ENCODE measurements around the gene THRA. TPM values are rescaled to one million over a fixed set of nuclear protein-coding genes. Genes with fewer than 3 reads are reported as not detected.

The THRA gene
- total and polyA plus RNA-seq, 2 donors: 9.9 to 14.3 TPM

GRCh38 chr17:40019140-40019991, 43.4 kb upstream of the THRA start:
- H3K36me3 ChIP-seq (ENCODE audit: control insufficient read depth in 2 of 2, insufficient read depth in 2 of 2, low read length in 1 of 2): peaks cover 49 to 64% of the 10 kb centered on the region in 2 donors
- no peak overlapping the region for H3K27ac ChIP-seq (ENCODE audit: low read depth in 1 of 2, low read length in 1 of 2)

DNA sequence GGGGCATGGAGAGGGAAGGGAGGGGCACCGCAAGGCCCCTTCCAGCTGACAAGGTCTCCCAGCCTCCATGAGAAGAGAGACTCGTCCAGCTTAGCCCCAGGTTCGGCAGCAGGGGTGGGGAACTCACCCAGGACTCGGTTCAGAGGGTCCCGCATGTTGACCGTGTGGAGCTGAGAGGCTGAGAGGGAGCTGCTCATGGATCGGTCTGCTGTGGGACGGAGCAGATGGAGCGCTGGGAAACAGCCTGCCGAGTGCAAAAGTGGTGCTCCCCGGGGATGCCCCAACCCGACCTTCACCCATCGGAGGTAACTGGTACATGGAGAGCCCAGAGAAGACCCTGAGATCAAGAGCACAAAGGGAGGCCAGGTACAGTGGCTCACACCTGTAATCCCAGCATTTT, 42.6 kb upstream of the THRA start:
- Histone ChIP-seq H3K4me3 (ENCODE audit: low read length in 2 of 2) (no peak overlapping the region), H3K4me1 (ENCODE audit: control insufficient read depth in 2 of 2, insufficient read depth in 2 of 2, low read length in 2 of 2) (no peaks in the 10 kb centered on the region), H3K36me3 (ENCODE audit: control insufficient read depth in 2 of 2, insufficient read depth in 2 of 2, low read length in 1 of 2) (peaks cover 55 to 69% of the 10 kb centered on the region in 2 donors), H3K27me3 (ENCODE audit: control insufficient read depth in 2 of 2, insufficient read depth in 1 of 2, low read length in 1 of 2) (peaks cover 0 to 5% of the 10 kb centered on the region in 2 donors), H3K27ac (ENCODE audit: low read depth in 1 of 2, low read length in 1 of 2) (no peak overlapping the region), H3K9me3 (ENCODE audit: control insufficient read depth in 2 of 2, insufficient read depth in 1 of 2, low read length in 1 of 2) (no peaks in the 10 kb centered on the region)
- DNase-seq (ENCODE audit: low read depth in 6 of 9, low spot score in 9 of 9): no peak
- 98% methylated on average over 13 of the region's 13 CpGs for WGBS

More at GRCh38 chr17:40019140-40019991, 43.4 kb upstream of the THRA start:
- Histone ChIP-seq H3K4me1 (ENCODE audit: control insufficient read depth in 2 of 2, insufficient read depth in 2 of 2, low read length in 2 of 2) (no peaks in the 10 kb centered on the region), H3K4me3 (ENCODE audit: low read length in 2 of 2) (no peak overlapping the region), H3K27me3 (ENCODE audit: control insufficient read depth in 2 of 2, insufficient read depth in 1 of 2, low read length in 1 of 2) (peaks cover 0 to 11% of the 10 kb centered on the region in 2 donors), H3K9me3 (ENCODE audit: control insufficient read depth in 2 of 2, insufficient read depth in 1 of 2, low read length in 1 of 2) (no peaks in the 10 kb centered on the region)
- 96% methylated on average over 24 of the region's 24 CpGs for WGBS
- DNase-seq (ENCODE audit: low read depth in 6 of 9, low spot score in 9 of 9): no peak

- Histone ChIP-seq H3K4me1 (ENCODE audit: control insufficient read depth in 2 of 2, insufficient read depth in 2 of 2, low read length in 2 of 2) (peaks cover 9 to 10% of the 10 kb centered on the region in 2 donors), H3K27ac (ENCODE audit: low read depth in 1 of 2, low read length in 1 of 2) (no peak overlapping the region), H3K27me3 (ENCODE audit: control insufficient read depth in 2 of 2, insufficient read depth in 1 of 2, low read length in 1 of 2) (no peaks in the 10 kb centered on the region), H3K36me3 (ENCODE audit: control insufficient read depth in 2 of 2, insufficient read depth in 2 of 2, low read length in 1 of 2) (peaks cover 69 to 80% of the 10 kb centered on the region in 2 donors), H3K4me3 (ENCODE audit: low read length in 2 of 2) (no peak overlapping the region), H3K9me3 (ENCODE audit: control insufficient read depth in 2 of 2, insufficient read depth in 1 of 2, low read length in 1 of 2) (peaks cover 0 to 4% of the 10 kb centered on the region in 2 donors)
- DNase-seq (ENCODE audit: low read depth in 6 of 9, low spot score in 9 of 9): no peak
- WGBS: 97% methylated on average over 9 of the region's 9 CpGs
These were observed 41.3 kb upstream of the THRA start for GRCh38 chr17:40021451-40021971.

DNA sequence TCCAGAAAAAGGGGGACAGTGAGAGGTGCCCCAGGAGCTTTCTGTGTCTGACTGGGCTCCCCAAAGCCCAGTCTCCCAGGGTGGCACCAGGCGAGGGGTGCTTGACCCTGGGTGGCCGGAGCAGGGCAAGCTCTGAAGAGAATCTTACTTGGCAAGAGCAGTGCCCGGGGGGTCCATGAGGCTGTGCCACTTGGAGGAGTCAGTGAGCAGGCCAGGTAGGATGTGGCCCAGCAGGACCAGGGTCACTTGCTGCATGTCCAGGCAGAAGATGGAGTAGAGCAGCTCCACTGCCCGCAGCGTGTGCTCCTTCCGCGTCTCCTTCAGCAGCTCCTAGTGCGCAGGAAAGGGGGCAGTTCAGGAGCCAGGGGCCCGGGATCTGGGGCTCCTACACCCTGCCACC, 40.3 kb upstream of the THRA start:
- H3K27me3 ChIP-seq (ENCODE audit: control insufficient read depth in 2 of 2, insufficient read depth in 1 of 2, low read length in 1 of 2): no peaks in the 10 kb centered on the region
- peaks cover 78 to 85% of the 10 kb centered on the region in 2 donors for H3K36me3 ChIP-seq (ENCODE audit: control insufficient read depth in 2 of 2, insufficient read depth in 2 of 2, low read length in 1 of 2)
- no peak for DNase-seq (ENCODE audit: low read depth in 6 of 9, low spot score in 9 of 9)
- 99% methylated on average over 9 of the region's 9 CpGs for WGBS
- peaks cover 11 to 17% of the 10 kb centered on the region in 2 donors for H3K4me1 ChIP-seq (ENCODE audit: control insufficient read depth in 2 of 2, insufficient read depth in 2 of 2, low read length in 2 of 2)
- H3K9me3 ChIP-seq (ENCODE audit: control insufficient read depth in 2 of 2, insufficient read depth in 1 of 2, low read length in 1 of 2): peaks cover 0 to 4% of the 10 kb centered on the region in 2 donors
- no peak overlapping the region for H3K27ac ChIP-seq (ENCODE audit: low read depth in 1 of 2, low read length in 1 of 2)
- no peak overlapping the region for H3K4me3 ChIP-seq (ENCODE audit: low read length in 2 of 2)

DNA sequence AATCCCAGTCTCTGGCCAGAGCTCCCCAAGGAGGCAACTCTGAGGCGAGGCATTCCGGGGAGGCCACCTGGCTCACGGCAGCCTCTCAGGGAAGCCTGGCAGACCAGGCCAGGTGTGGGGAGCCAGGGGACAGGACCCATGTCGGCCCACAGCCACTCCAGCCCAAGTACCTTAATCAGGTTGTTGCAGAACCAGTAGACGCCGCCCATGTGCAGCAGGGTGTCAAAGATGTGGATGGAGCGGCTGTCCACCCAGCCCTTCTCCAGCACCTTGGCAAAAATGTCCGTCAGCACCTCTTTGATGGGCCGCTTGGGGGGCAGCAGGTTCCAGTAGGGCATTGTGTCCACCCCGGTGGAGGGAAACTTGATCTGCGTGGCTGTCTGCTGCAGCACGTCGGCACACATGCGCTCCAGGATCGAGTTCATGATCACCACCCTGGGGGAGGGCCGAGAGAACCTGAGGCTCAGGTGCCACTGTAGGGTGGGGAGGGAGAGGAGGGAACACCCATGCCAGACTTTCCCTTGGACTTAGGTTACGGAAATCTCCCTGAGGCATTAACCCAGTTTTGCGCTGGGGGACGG, 39.7 kb upstream of the THRA start:
- no peaks in the 10 kb centered on the region for H3K27me3 ChIP-seq (ENCODE audit: control insufficient read depth in 2 of 2, insufficient read depth in 1 of 2, low read length in 1 of 2)
- H3K27ac ChIP-seq (ENCODE audit: low read depth in 1 of 2, low read length in 1 of 2): no peak overlapping the region
- WGBS: 96% methylated on average over 19 of the region's 19 CpGs
- DNase-seq (ENCODE audit: low read depth in 6 of 9, low spot score in 9 of 9): no peak
- peaks cover 83% of the 10 kb centered on the region in 2 donors for H3K36me3 ChIP-seq (ENCODE audit: control insufficient read depth in 2 of 2, insufficient read depth in 2 of 2, low read length in 1 of 2)
- H3K4me3 ChIP-seq (ENCODE audit: low read length in 2 of 2): no peak overlapping the region
- H3K9me3 ChIP-seq (ENCODE audit: control insufficient read depth in 2 of 2, insufficient read depth in 1 of 2, low read length in 1 of 2): peaks cover 0 to 4% of the 10 kb centered on the region in 2 donors
- peaks cover 11 to 17% of the 10 kb centered on the region in 2 donors for H3K4me1 ChIP-seq (ENCODE audit: control insufficient read depth in 2 of 2, insufficient read depth in 2 of 2, low read length in 2 of 2)

DNA sequence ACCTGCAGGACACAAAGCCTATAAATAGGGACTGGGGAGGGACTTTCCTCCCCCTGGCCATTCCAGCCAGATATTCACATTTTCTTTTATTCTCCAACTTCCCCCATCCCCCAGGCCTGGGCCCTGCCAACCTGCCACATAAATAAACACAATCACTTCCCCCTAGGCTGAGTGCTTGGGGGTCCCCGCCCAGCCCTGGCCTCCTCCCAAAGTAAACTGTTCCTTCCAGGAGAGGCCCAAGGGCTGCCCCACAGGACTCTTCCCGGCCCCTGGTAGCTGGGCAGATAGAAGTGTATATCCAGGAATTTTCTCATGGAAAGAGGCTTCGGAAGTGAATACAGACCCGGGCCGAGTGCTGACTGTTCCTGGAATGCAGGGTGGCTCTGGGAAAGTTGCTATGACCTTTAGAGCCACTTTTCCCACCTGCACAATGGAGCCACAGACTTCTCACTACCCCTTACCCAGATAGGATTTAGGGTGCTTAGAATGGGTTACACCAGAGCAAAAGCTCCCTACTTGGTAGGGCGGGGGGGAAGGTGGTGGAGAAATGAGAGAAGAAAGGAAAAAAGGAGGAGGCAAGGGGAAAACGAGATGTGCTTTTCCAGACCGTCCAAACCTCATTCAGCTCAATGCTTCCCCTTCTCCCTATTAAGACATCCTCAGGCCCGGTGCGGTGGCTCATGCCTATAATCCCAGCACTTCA, 39.0 kb upstream of the THRA start:
- DNase-seq (ENCODE audit: low read depth in 6 of 9, low spot score in 9 of 9): no peak
- peaks cover 0 to 4% of the 10 kb centered on the region in 2 donors for H3K9me3 ChIP-seq (ENCODE audit: control insufficient read depth in 2 of 2, insufficient read depth in 1 of 2, low read length in 1 of 2)
- WGBS: 95% methylated on average over 10 of the region's 10 CpGs
- H3K27me3 ChIP-seq (ENCODE audit: control insufficient read depth in 2 of 2, insufficient read depth in 1 of 2, low read length in 1 of 2): no peaks in the 10 kb centered on the region
- no peak overlapping the region for H3K27ac ChIP-seq (ENCODE audit: low read depth in 1 of 2, low read length in 1 of 2)
- H3K36me3 ChIP-seq (ENCODE audit: control insufficient read depth in 2 of 2, insufficient read depth in 2 of 2, low read length in 1 of 2): peaks cover 83 to 87% of the 10 kb centered on the region in 2 donors
- H3K4me3 ChIP-seq (ENCODE audit: low read length in 2 of 2): no peak overlapping the region
- peaks cover 11 to 17% of the 10 kb centered on the region in 2 donors for H3K4me1 ChIP-seq (ENCODE audit: control insufficient read depth in 2 of 2, insufficient read depth in 2 of 2, low read length in 2 of 2)

- H3K27ac ChIP-seq (ENCODE audit: low read depth in 1 of 2, low read length in 1 of 2): no peak overlapping the region
These were observed 37.9 kb upstream of the THRA start for GRCh38 chr17:40024901-40025300.

DNA sequence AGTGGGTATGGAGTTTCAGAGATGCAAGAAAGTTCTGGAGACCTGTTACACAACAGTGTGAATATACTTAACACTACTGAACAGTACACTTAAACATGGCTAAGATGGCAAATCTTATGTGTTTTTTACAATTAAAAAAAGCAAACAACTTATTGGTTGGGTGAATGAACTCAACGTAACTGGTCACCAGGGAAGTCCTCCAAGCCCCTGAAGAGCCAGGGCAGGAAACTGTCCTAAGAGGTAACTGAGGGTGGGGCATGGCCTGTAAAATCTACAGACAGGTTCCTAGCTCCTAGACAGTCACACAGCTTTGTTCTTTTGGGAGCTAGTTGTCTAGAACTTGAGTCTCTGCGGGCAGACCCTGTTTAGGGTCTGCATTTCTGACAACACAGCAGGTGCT, 37.2 kb upstream of the THRA start:
- no peak for DNase-seq (ENCODE audit: low read depth in 6 of 9, low spot score in 9 of 9)
- Histone ChIP-seq H3K4me1 (ENCODE audit: control insufficient read depth in 2 of 2, insufficient read depth in 2 of 2, low read length in 2 of 2) (peaks cover 11 to 17% of the 10 kb centered on the region in 2 donors), H3K36me3 (ENCODE audit: control insufficient read depth in 2 of 2, insufficient read depth in 2 of 2, low read length in 1 of 2) (peaks cover 77 to 88% of the 10 kb centered on the region in 2 donors), H3K4me3 (ENCODE audit: low read length in 2 of 2) (no peak overlapping the region), H3K27ac (ENCODE audit: low read depth in 1 of 2, low read length in 1 of 2) (peak overlapping the region in 1 of 2 donors; percentile 1), H3K27me3 (ENCODE audit: control insufficient read depth in 2 of 2, insufficient read depth in 1 of 2, low read length in 1 of 2) (no peaks in the 10 kb centered on the region), H3K9me3 (ENCODE audit: control insufficient read depth in 2 of 2, insufficient read depth in 1 of 2, low read length in 1 of 2) (peaks cover 0 to 4% of the 10 kb centered on the region in 2 donors)
- 93% methylated on average over 2 of the region's 2 CpGs for WGBS

More at GRCh38 chr17:40024901-40025300, 37.9 kb upstream of the THRA start:
- Histone ChIP-seq H3K36me3 (ENCODE audit: control insufficient read depth in 2 of 2, insufficient read depth in 2 of 2, low read length in 1 of 2) (peaks cover 83 to 88% of the 10 kb centered on the region in 2 donors), H3K4me1 (ENCODE audit: control insufficient read depth in 2 of 2, insufficient read depth in 2 of 2, low read length in 2 of 2) (peaks cover 11 to 17% of the 10 kb centered on the region in 2 donors), H3K27me3 (ENCODE audit: control insufficient read depth in 2 of 2, insufficient read depth in 1 of 2, low read length in 1 of 2) (no peaks in the 10 kb centered on the region), H3K9me3 (ENCODE audit: control insufficient read depth in 2 of 2, insufficient read depth in 1 of 2, low read length in 1 of 2) (peaks cover 0 to 4% of the 10 kb centered on the region in 2 donors), H3K4me3 (ENCODE audit: low read length in 2 of 2) (no peak overlapping the region)
- 96% methylated on average over 8 of the region's 8 CpGs for WGBS
- DNase-seq (ENCODE audit: low read depth in 6 of 9, low spot score in 9 of 9): no peak
